GM21381 (cell line): ENCODE data around the gene MCTP1.

Source experiments
- ATAC-seq: cut with Tn5 transposase; IDR thresholded peaks from one replicate; pipeline ENCODE4 v1.9.1; 2021; ENCODE audit warnings: mild to moderate bottlenecking, moderate library complexity; ENCODE audit not compliant: unreplicated experiment

The MCTP1 gene

GRCh38 chr5:95284572-95285408 is at the start of gene MCTP1:
MCTP1 (minus strand) TSS chr5:95285094.
- no peak for ATAC-seq

- ATAC-seq, result no peak
These were observed 47.3 kb upstream of the MCTP1 start for GRCh38 chr5:95332158-95332557.

GRCh38 chr5:95331358-95331757 is 46.5 kb upstream of the MCTP1 start:
- ATAC-seq, result no peak

- no peak for ATAC-seq
These were observed 42.3 kb upstream of the MCTP1 start for GRCh38 chr5:95327211-95327610.

- ATAC-seq, result no peak
These were observed 32.8 kb upstream of the MCTP1 start for GRCh38 chr5:95317687-95318086.

GRCh38 chr5:95317085-95317484 is 32.2 kb upstream of the MCTP1 start:
- ATAC-seq, result no peak

GRCh38 chr5:95304711-95305110 is 19.8 kb upstream of the MCTP1 start:
- no peak for ATAC-seq

GRCh38 chr5:95298651-95299050 is 13.8 kb upstream of the MCTP1 start:
- ATAC-seq, result no peak

- no peak for ATAC-seq
These were observed 11.4 kb upstream of the MCTP1 start for GRCh38 chr5:95296291-95296690.

- no peak for ATAC-seq
These were observed 488 bp upstream of the MCTP1 start for GRCh38 chr5:95285409-95285755.

GRCh38 chr5:95283761-95284571 is 928 bp downstream of the MCTP1 start:
- no peak for ATAC-seq

GRCh38 chr5:95283022-95283615 is 1.8 kb downstream of the MCTP1 start:
- no peak for ATAC-seq

GRCh38 chr5:95281226-95281625 is 3.7 kb downstream of the MCTP1 start:
- ATAC-seq, result no peak

- no peak for ATAC-seq
These were observed 4.3 kb downstream of the MCTP1 start for GRCh38 chr5:95280401-95281095.

GRCh38 chr5:95274011-95274410 is 10.9 kb downstream of the MCTP1 start:
- ATAC-seq, result no peak

GRCh38 chr5:95272316-95272929 is 12.5 kb downstream of the MCTP1 start:
- ATAC-seq, result no peak

GRCh38 chr5:95262933-95263660 is 21.8 kb downstream of the MCTP1 start:
- no peak for ATAC-seq

- ATAC-seq, result no peak
These were observed 23.3 kb downstream of the MCTP1 start for GRCh38 chr5:95261437-95262175.

- no peak for ATAC-seq
These were observed 27.9 kb downstream of the MCTP1 start for GRCh38 chr5:95256991-95257390.
